K562 (cell line): ENCODE data around the gene KAT7. TPM values are rescaled to one million over a fixed set of nuclear protein-coding genes. Genes with fewer than 3 reads are reported as not detected.

Source experiments
- ARID1B ChIP-seq: fragments of 450-650 bp; IDR thresholded peaks from 2 replicates; pipeline ENCODE4 v1.6.1; 2016; ENCODE audit warnings: antibody characterized with exemption, mild to moderate bottlenecking, inconsistent platforms
- DDX20 ChIP-seq: fragments of 450-650 bp; IDR thresholded peaks from 2 replicates; pipeline ENCODE4 v1.6.1; 2016; ENCODE audit warnings: missing genetic modification characterization, low read depth, mild to moderate bottlenecking, missing compliant biosample characterization, moderate library complexity
- HDAC2 ChIP-seq: fragments of 450-650 bp; IDR thresholded peaks from 2 replicates; pipeline ENCODE4 v1.6.1; 2016; ENCODE audit warnings: mild to moderate bottlenecking
- HMGN3 ChIP-seq: IDR thresholded peaks from 2 replicates; pipeline ENCODE4 v1.6.1; 2011; ENCODE audit warnings: borderline replicate concordance, low read depth, mild to moderate bottlenecking, mixed read lengths, low read length; ENCODE audit not compliant: insufficient read length; ENCODE audit errors: extremely low read depth
- HNRNPUL1 ChIP-seq: fragments of 200-400 bp; formaldehyde crosslinking; IDR thresholded peaks from 2 replicates; pipeline ENCODE4 v1.6.1; 2017; ENCODE audit warnings: low read length
- MBD2 ChIP-seq: sonication (generic); IDR thresholded peaks from 2 replicates; pipeline ENCODE4 v1.6.1; 2016; ENCODE audit warnings: low read depth, borderline replicate concordance
- MNT ChIP-seq, 2 experiments: fragments of 450-650 bp; conservative IDR thresholded peaks; 2 replicates each; pipeline ENCODE4 v1.6.1; 2017; ENCODE audit warnings: mild to moderate bottlenecking in 2 of 2, moderate library complexity in 2 of 2
- PCBP2 ChIP-seq: fragments of 200-400 bp; formaldehyde crosslinking; IDR thresholded peaks from 2 replicates; pipeline ENCODE4 v1.6.1; 2018; ENCODE audit warnings: low read length, low read depth, mild to moderate bottlenecking, moderate library complexity; ENCODE audit not compliant: poor library complexity, severe bottlenecking
- RBBP5 ChIP-seq: fragments of 200-600 bp; sonication (generic); IDR thresholded peaks from 2 replicates; pipeline ENCODE4 v1.6.1; 2012; ENCODE audit warnings: borderline replicate concordance, mild to moderate bottlenecking, low read length, control low read depth, inconsistent platforms; ENCODE audit not compliant: insufficient read depth, poor library complexity, severe bottlenecking
- RBM22 ChIP-seq: fragments of 200-400 bp; formaldehyde crosslinking; IDR thresholded peaks from 2 replicates; pipeline ENCODE4 v1.6.1; 2018; ENCODE audit warnings: low read length, low read depth; ENCODE audit not compliant: poor library complexity, severe bottlenecking
- TAF1 ChIP-seq: IDR thresholded peaks from 2 replicates; pipeline ENCODE4 v1.6.1; 2011; ENCODE audit warnings: mild to moderate bottlenecking, low read length, moderate library complexity; ENCODE audit not compliant: insufficient read depth, control insufficient read depth, severe bottlenecking; ENCODE audit errors: extremely low read depth
- TOE1 ChIP-seq, 2 experiments: fragments of 450-650 bp in 1 of 2; sonication (generic) in 1 of 2; formaldehyde crosslinking in 1 of 2; IDR thresholded peaks; 2 replicates each; pipeline versions ENCODE4 v1.7.1 to v1.8.0; 2016 to 2022; ENCODE audit warnings: borderline replicate concordance in 2 of 2, mild to moderate bottlenecking in 2 of 2, antibody characterized with exemption in 1 of 2, inconsistent platforms in 1 of 2, low read depth in 1 of 2, missing genetic modification reagents in 1 of 2, moderate library complexity in 1 of 2
- TRIM25 ChIP-seq: fragments of 450-650 bp; IDR thresholded peaks from 2 replicates; pipeline ENCODE4 v1.7.0; 2016; ENCODE audit warnings: borderline replicate concordance
- TSHZ1 ChIP-seq: fragments of 250-450 bp; sonication (Bioruptor Pico); IDR thresholded peaks from 2 replicates; pipeline ENCODE4 v1.4.0; 2020; ENCODE audit warnings: mild to moderate bottlenecking, moderate library complexity
- YY1 ChIP-seq, 3 experiments: IDR thresholded peaks; 2 replicates each; pipeline ENCODE4 v1.6.1; 2011; ENCODE audit warnings: low read length in 2 of 3, mild to moderate bottlenecking in 2 of 3, moderate library complexity in 2 of 3, borderline replicate concordance in 1 of 3, control low read depth in 1 of 3, low read depth in 1 of 3; ENCODE audit not compliant: insufficient read depth in 3 of 3, insufficient replicate concordance in 2 of 3, control insufficient read depth in 1 of 3, insufficient read length in 1 of 3; ENCODE audit errors: extremely low read depth in 1 of 3
- ZFP1 ChIP-seq: fragments of 450-650 bp; formaldehyde crosslinking; IDR thresholded peaks from 2 replicates; pipeline ENCODE4 v1.4.0; 2020; ENCODE audit warnings: mild to moderate bottlenecking, mixed read lengths
- ZNF589 ChIP-seq: fragments of 200-800 bp; sonication (Bioruptor generic); IDR thresholded peaks from 2 replicates; pipeline ENCODE4 v1.6.1; 2016; ENCODE audit warnings: low read depth, missing genetic modification characterization, missing compliant biosample characterization
- polyA plus RNA-seq, 8 experiments: library from polyadenylated mRNA; depleted of rRNA in 4 of 8; stranded (reverse) in 5 of 8; unstranded in 3 of 8; fragments of >200 nt; fragmentation: Nextera tagmentation in 2 of 8; fragmentation: Illumina TruSeq in 1 of 8; extraction: Ambion mirVana in 2 of 8; extraction: Trizol in 1 of 8; gene quantifications; 2 replicates each; pipeline versions ENCODE4 v1.2.1 to v1.2.3, GENCODE V29; 2011 to 2014; ENCODE audit warnings: inconsistent platforms in 1 of 8, missing spikeins in 1 of 8
- total RNA-seq, 7 experiments: library from RNA; depleted of rRNA in 6 of 7; stranded (reverse); fragments of >200 nt in 6 of 7; fragmentation: Illumina TruSeq in 2 of 7; extraction: Trizol in 2 of 7; gene quantifications; 2 replicates each; pipeline versions ENCODE4 v1.2.1 to v1.2.3, GENCODE V29; 2011 to 2021; ENCODE audit warnings: low replicate concordance in 1 of 7

Gene KAT7
- total and polyA plus RNA-seq, 9 of the 15 experiments (the other 6 are each of a cell fraction or from before 2014, with no cell fraction given), result 10.8 to 57.3 (median 34.8) TPM

GRCh38 chr17:49763735-49764558, 24.5 kb upstream of the KAT7 start, which contains the start of gene FAM117A (continued):
- TF ChIP-seq PCBP2 (no peak), TSHZ1 (CRISPR knock-in tag) (no peak), RBM22 (no peak), DDX20 (tag) (no peak), TRIM25 (no peak), MBD2 (peak; percentile 98), TOE1 (IDR thresholded peaks at IDR 0.05; ENCODE audit: borderline replicate concordance) (peak; percentile 100), TOE1 (CRISPR knock-in tag; IDR thresholded peaks at IDR 0.05; ENCODE audit: borderline replicate concordance, low read depth) (no peak), ZFP1 (CRISPR knock-in tag) (no peak), ZNF589 (CRISPR knock-in tag) (no peak; the same call in 1 of the 2 replicates), HNRNPUL1 (no peak), RBBP5 (peak; percentile 2), HDAC2 (no peak), TAF1 (peak; percentile 90), ARID1B (0 out of 2 replicates have a peak, but pooled peaks have one; percentile 10), YY1 (IDR thresholded peaks at IDR 0.05; ENCODE audit: borderline replicate concordance in 1 of 3, control insufficient read depth in 1 of 3, extremely low read depth in 1 of 3, insufficient read depth in 3 of 3, insufficient read length in 1 of 3, insufficient replicate concordance in 2 of 3, low read depth in 1 of 3, low read length in 2 of 3) (peak; percentile 20 to 72 (median 33)), MNT (conservative IDR thresholded peaks at IDR 0.05) (peak; percentile 64 to 66), HMGN3 (no peak)
